SK-N-SH treated with all-trans-retinoic acid at 6 μM for 48 hours (cell line): ENCODE results near the gene CLN5.

Experiments
- ARNTL ChIP-seq: fragments of 450-650 bp; formaldehyde crosslinking; IDR thresholded peaks from 2 replicates; pipeline ENCODE4 v1.5.0; 2020; ENCODE audit warnings: low read depth, mild to moderate bottlenecking, moderate library complexity, borderline replicate concordance
- BACH2 ChIP-seq: fragments of 250-450 bp; sonication (Bioruptor Pico); IDR thresholded peaks from 2 replicates; pipeline ENCODE4 v1.9.0; 2021; ENCODE audit warnings: mild to moderate bottlenecking, borderline replicate concordance
- CSDC2 ChIP-seq: fragments of 250-450 bp; sonication (Bioruptor Pico); IDR thresholded peaks from 2 replicates; pipeline ENCODE4 v1.5.0; 2020; ENCODE audit warnings: mild to moderate bottlenecking, moderate library complexity
- TCF4 ChIP-seq: fragments of 250-450 bp; sonication (Bioruptor Pico); IDR thresholded peaks from 2 replicates; pipeline ENCODE4 v1.8.0; 2021; ENCODE audit warnings: mild to moderate bottlenecking, moderate library complexity, borderline replicate concordance
- TOX ChIP-seq: fragments of 250-450 bp; sonication (Bioruptor Pico); IDR thresholded peaks from 2 replicates; pipeline ENCODE4 v1.8.0; 2021; ENCODE audit warnings: mild to moderate bottlenecking, moderate library complexity, borderline replicate concordance
- ZFP30 ChIP-seq: fragments of 450-650 bp; formaldehyde crosslinking; IDR thresholded peaks from 2 replicates; pipeline ENCODE4 v1.5.0; 2022; ENCODE audit warnings: mild to moderate bottlenecking, moderate library complexity
- ZNF565 ChIP-seq: fragments of 450-650 bp; formaldehyde crosslinking; conservative IDR thresholded peaks from 2 replicates; pipeline ENCODE4 v1.5.0; 2020; ENCODE audit warnings: low read depth, mild to moderate bottlenecking, moderate library complexity
- TF ChIP-seq, protein P1 (sequence below): fragments of 250-450 bp; sonication (Bioruptor Pico); IDR thresholded peaks from 2 replicates; pipeline ENCODE4 v1.5.1; 2021; ENCODE audit warnings: mild to moderate bottlenecking, moderate library complexity
- TF ChIP-seq, protein P2 (sequence below): fragments of 250-450 bp; sonication (Bioruptor Pico); IDR thresholded peaks from 2 replicates; pipeline ENCODE4 v1.5.1; 2020; ENCODE audit warnings: low read depth, mild to moderate bottlenecking, moderate library complexity

DNA sequence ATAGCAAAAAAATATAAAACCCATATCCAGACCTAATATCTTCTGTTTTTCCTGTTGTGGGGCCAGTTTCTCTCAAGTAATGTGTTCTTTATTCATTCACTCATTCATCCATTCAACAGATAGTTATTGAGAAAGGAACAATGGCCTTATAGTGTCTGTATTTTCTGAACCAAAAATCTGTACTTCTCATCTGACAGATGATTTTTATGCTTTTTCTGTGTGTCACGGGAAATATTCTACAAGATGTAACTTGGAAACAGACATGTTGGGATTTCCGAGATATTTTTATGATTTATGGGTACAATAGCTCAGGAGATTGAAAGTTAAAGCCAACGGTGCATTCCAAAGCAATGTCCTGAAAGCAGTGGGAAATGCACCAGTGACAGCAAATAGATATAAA lies 37.9 kb upstream of the CLN5 start:
- TF ChIP-seq, protein P1, sequence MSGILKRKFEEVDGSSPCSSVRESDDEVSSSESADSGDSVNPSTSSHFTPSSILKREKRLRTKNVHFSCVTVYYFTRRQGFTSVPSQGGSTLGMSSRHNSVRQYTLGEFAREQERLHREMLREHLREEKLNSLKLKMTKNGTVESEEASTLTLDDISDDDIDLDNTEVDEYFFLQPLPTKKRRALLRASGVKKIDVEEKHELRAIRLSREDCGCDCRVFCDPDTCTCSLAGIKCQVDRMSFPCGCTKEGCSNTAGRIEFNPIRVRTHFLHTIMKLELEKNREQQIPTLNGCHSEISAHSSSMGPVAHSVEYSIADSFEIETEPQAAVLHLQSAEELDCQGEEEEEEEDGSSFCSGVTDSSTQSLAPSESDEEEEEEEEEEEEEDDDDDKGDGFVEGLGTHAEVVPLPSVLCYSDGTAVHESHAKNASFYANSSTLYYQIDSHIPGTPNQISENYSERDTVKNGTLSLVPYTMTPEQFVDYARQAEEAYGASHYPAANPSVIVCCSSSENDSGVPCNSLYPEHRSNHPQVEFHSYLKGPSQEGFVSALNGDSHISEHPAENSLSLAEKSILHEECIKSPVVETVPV (CRISPR knock-in tag): no peak
- TF ChIP-seq TOX (CRISPR knock-in tag) (no peak), ZNF565 (CRISPR knock-in tag) (no peak), BACH2 (CRISPR knock-in tag) (no peak), TCF4 (CRISPR knock-in tag) (no peak), ZFP30 (CRISPR knock-in tag) (no peak), CSDC2 (CRISPR knock-in tag) (no peak), ARNTL (no peak)
- TF ChIP-seq, protein P2, sequence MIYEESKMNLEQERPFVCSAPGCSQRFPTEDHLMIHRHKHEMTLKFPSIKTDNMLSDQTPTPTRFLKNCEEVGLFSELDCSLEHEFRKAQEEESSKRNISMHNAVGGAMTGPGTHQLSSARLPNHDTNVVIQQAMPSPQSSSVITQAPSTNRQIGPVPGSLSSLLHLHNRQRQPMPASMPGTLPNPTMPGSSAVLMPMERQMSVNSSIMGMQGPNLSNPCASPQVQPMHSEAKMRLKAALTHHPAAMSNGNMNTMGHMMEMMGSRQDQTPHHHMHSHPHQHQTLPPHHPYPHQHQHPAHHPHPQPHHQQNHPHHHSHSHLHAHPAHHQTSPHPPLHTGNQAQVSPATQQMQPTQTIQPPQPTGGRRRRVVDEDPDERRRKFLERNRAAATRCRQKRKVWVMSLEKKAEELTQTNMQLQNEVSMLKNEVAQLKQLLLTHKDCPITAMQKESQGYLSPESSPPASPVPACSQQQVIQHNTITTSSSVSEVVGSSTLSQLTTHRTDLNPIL: no peak
